Forelimb muscle (tissue), 1 donor: ENCODE measurements around the gene SH3RF3. TPM values are rescaled to one million over a fixed set of nuclear protein-coding genes. Genes with fewer than 3 reads are reported as not detected.

Experiments
- DNase-seq: peaks from one replicate; pipeline ENCODE4 v3.0.0-alpha.2; 2013; ENCODE audit warnings: low read depth
- polyA plus RNA-seq: library from polyadenylated mRNA; unstranded; fragments of 120-200 nt; gene quantifications from one replicate; pipeline ENCODE4 v1.2.1, GENCODE V29; 2013; ENCODE audit not compliant: insufficient read length

The SH3RF3 gene
- polyA plus RNA-seq, 1 donor, result 3.9 TPM

GRCh38 chr2:109472974-109473373 is 344.0 kb downstream of the SH3RF3 start:
- no peak for DNase-seq

- no peak for DNase-seq
Observed at GRCh38 chr2:109473616-109474318, 344.8 kb downstream of the SH3RF3 start.

GRCh38 chr2:109474319-109474825 is 345.4 kb downstream of the SH3RF3 start:
- no peak for DNase-seq

GRCh38 chr2:109475531-109476210 is 346.7 kb downstream of the SH3RF3 start:
- no peak for DNase-seq

GRCh38 chr2:109476641-109477441 is 347.8 kb downstream of the SH3RF3 start:
- no peak for DNase-seq

GRCh38 chr2:109478906-109479493 is 350.0 kb downstream of the SH3RF3 start:
- DNase-seq, result no peak

GRCh38 chr2:109479804-109480203 is 350.8 kb downstream of the SH3RF3 start:
- DNase-seq, result no peak

GRCh38 chr2:109480486-109481195 is 351.6 kb downstream of the SH3RF3 start:
- DNase-seq, result no peak

GRCh38 chr2:109481196-109481555 is 352.2 kb downstream of the SH3RF3 start:
- DNase-seq, result no peak

GRCh38 chr2:109481599-109481998 is 352.6 kb downstream of the SH3RF3 start:
- no peak for DNase-seq

- no peak for DNase-seq
Observed at GRCh38 chr2:109482361-109482861, 353.4 kb downstream of the SH3RF3 start.

- no peak for DNase-seq
Observed at GRCh38 chr2:109486711-109487535, 357.9 kb downstream of the SH3RF3 start.

GRCh38 chr2:109487536-109487869 is 358.5 kb downstream of the SH3RF3 start:
- DNase-seq, result no peak

GRCh38 chr2:109487871-109488655 is 359.1 kb downstream of the SH3RF3 start:
- DNase-seq, result no peak

GRCh38 chr2:109489296-109489695 is 360.3 kb downstream of the SH3RF3 start:
- DNase-seq, result no peak

GRCh38 chr2:109493176-109493935 is 364.4 kb downstream of the SH3RF3 start:
- no peak for DNase-seq

GRCh38 chr2:109494351-109494750 is 365.3 kb downstream of the SH3RF3 start:
- DNase-seq, result no peak

- no peak for DNase-seq
Observed at GRCh38 chr2:109497463-109497862, 368.5 kb downstream of the SH3RF3 start.
